Gastroesophageal sphincter (tissue), 3 donors: Measurements from ENCODE around the gene RASSF1.

ENCODE experiments used
- CTCF ChIP-seq, 4 experiments: fragments of 200-600 bp in 2 of 4; fragments of 450-650 bp in 2 of 4; sonication (generic) in 1 of 4; IDR thresholded peaks; one replicate each; pipeline ENCODE4 v1.5.1; 2017 to 2019; ENCODE audit warnings: antibody characterized with exemption in 4 of 4, mild to moderate bottlenecking in 2 of 4, moderate library complexity in 2 of 4
- POLR2A ChIP-seq, 2 donors: fragments of 450-650 bp; IDR thresholded peaks; one replicate each; pipeline ENCODE4 v1.6.1; 2017; ENCODE audit warnings: antibody characterized with exemption in 2 of 2, mild to moderate bottlenecking in 2 of 2, moderate library complexity in 1 of 2
- POLR2AphosphoS5 ChIP-seq: sonication (generic); formaldehyde crosslinking; IDR thresholded peaks from one replicate; pipeline ENCODE4 v1.6.1; 2017; ENCODE audit warnings: antibody characterized with exemption

GRCh38 chr3:50318163-50318562 is 22.5 kb downstream of the RASSF1 start:
- no peak for TF ChIP-seq POLR2A (IDR thresholded peaks at IDR 0.05)
- no peak for TF ChIP-seq CTCF (IDR thresholded peaks at IDR 0.05)
- no peak for TF ChIP-seq POLR2AphosphoS5
